Middle frontal gyrus (tissue), 1 donor: ENCODE results near the gene MARCKS.

Experiments
- DNase-seq: peaks from one replicate; pipeline ENCODE4 v3.0.0-alpha.2; 2015; ENCODE audit warnings: low spot score; ENCODE audit errors: extremely low spot score

MARCKS gene, protein sequence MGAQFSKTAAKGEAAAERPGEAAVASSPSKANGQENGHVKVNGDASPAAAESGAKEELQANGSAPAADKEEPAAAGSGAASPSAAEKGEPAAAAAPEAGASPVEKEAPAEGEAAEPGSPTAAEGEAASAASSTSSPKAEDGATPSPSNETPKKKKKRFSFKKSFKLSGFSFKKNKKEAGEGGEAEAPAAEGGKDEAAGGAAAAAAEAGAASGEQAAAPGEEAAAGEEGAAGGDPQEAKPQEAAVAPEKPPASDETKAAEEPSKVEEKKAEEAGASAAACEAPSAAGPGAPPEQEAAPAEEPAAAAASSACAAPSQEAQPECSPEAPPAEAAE

DNA sequence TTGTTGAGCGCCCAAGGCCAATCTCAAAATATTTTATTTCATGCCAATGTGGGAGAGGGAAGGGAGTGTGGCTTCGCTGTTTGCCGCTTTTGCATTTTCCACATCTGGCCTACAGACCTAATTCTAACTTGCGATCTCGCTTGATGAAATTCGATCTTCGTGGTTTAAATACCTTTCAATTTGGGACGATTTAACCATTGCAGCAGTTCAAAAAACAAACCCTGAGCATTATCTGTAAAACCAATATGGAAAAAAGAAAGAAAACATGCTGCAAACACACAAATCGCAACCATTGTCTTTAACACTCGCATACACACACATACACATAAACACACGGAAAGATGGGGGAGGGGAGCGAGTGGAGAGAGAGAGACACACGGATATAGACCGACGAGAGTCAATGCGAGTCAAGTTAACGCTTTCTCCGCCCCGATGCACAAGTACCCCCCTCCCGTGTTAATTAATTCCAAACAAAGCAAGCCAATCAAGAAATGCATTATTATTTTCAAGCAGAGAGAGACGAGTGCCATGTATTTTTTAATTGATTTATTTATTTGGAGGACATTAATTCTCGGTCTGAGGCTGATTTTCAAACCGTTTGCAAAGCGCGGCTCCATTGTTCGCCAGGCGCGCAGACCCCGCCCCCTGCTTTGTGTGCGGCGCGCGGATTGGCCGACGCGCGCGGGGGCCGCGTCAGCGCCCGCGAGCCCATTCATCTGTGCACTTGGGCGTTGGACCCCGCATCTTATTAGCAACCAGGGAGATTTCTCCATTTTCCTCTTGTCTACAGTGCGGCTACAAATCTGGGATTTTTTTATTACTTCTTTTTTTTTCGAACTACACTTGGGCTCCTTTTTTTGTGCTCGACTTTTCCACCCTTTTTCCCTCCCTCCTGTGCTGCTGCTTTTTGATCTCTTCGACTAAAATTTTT is at the start of gene MARCKS:
Gene MARCKS, plus strand, starts transcription at position 721 of the 931 bp plus-strand sequence. CDS start 401 bp downstream, outside the sequence.
- DNase-seq, result peak; percentile 82

GRCh38 chr6:113809826-113810225 is 47.3 kb upstream of the MARCKS start:
- DNase-seq, result no peak

DNA sequence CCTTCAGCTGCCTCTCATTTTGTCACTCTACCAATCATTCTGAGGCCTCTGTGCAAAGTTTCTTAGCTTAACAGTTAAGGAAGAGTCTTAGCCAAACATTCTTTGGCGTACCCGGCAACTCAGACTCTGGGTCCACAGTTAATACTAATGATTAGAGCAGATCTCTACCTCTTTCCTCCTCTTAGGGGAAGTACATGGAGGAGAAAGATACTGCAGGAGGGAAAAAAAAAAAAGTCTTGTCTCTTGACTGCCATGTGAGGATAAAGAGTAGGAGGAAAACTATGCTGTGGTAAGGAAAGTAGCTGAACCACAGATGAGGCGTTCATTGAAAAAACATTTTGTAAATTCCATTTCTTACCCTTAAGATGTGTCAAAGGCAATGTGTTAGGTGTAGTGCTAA is 44.0 kb upstream of the MARCKS start:
- DNase-seq, result no peak

DNA sequence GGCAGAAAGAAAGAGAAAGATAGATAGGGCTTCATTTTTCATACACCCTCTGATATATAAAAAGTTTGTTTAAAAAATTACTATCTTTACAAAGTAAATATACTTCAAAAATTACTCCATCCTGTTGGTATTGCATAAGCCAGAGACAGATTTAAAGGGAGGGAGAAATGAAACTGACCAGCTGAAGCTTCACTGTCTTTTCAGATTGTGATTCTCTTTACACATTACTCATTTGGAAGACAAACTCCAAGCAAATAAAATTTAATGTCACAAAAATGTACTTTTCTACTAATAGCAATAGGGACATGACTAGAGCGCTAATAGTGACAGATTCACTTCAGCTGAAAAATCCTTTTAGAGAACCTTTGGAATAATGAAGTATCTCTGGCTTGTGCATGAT is 38.6 kb upstream of the MARCKS start:
- DNase-seq, result no peak

GRCh38 chr6:113819169-113819830 is 37.8 kb upstream of the MARCKS start:
- no peak for DNase-seq

- DNase-seq, result no peak
Measured at GRCh38 chr6:113820761-113821160, 36.4 kb upstream of the MARCKS start.

- no peak for DNase-seq
Measured at GRCh38 chr6:113821445-113821844, 35.7 kb upstream of the MARCKS start.

DNA sequence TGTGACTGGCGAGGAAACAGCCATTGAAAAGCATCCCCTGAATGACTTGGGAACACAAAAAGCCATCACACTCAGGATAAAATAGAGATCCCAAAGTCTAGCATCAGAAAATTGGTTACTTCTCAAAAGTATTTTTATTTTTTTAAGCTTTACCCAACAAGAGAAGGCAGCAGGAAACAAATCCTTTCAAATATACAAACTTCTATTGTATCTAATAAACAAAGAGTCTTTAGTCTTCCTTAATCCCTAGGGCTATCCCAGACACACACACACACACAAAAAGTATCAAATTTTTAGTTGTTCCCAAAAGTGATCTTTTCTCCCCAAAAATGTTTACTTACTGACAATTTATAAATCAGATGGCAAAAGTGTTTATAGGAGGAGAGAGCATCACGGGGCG is 33.2 kb upstream of the MARCKS start:
- no peak for DNase-seq

GRCh38 chr6:113824411-113824810 is 32.7 kb upstream of the MARCKS start:
- no peak for DNase-seq

DNA sequence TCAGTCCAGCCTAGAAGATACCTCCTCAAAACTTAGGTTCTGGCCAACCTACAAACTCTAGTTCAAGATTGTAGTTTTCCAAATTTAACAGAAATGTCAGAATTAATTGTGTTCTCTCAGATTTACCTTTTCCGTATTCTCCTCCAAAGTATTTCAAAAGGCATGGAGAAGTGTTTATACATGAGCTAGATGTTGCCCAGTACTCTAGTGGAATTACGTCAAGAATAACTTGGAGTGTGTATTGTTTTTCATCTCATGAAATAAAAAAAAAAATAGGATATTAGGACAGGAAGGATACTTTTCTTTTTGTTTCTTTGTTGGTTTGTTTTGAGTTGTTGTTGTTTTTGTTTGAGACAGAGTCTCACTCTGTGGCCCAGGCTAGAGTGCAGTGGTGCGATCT is 32.3 kb upstream of the MARCKS start:
- DNase-seq, result no peak

DNA sequence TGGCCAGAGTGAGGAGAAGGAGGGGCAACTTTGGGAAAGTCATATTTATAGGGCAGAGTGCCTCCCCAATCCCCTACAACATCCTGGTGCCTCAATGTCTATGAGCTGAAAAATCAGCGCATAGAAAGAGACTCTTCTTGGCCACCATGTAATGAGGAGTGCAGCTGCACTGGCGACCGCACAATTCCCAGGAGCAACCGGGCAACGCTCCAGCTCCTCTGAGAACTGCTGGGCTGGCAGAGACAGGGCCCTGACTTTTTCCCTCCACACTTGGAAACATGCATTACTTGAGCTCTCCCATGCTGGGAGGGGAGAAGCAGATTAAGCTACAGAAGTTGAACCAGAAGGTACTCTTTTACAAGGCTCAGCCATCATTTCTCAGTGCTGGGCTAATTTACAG is 31.4 kb upstream of the MARCKS start:
- DNase-seq, result peak; percentile 55

DNA sequence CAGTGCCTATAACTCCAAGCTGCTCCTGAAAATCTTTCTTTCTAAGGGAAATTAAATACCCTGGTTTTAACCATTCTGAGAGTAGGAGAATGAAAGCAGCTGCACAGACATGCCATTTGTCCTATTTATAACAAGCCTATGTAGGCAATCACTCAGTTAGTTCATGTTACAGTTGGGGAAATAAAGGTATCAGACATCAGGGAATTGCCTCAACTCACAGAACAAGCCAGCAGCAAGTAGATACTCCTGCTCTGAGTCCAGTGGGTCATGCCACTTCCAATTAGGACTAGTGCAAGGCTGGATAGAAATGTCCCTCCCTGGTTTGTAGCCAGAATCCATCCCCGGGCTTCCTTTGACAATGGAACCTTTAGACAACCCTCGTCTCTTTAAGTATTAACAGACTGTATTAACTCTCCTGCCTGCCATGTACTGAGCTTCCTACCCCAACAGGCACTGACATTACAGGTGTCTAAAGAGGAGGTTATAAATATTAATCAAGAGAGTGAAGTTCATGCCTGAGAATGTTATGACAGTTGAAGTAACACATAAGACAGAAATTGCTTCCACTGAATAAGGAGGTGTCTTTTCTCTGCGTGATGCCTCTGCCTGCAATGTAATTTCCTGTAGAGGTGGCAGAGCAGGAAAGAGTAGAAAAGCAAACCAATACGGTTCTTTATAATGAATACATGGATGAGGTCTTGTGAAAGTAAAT is 28.0 kb upstream of the MARCKS start:
- no peak for DNase-seq

GRCh38 chr6:113829696-113830045 is 27.5 kb upstream of the MARCKS start:
- DNase-seq, result no peak

GRCh38 chr6:113830140-113830539 is 27.0 kb upstream of the MARCKS start:
- DNase-seq, result no peak

DNA sequence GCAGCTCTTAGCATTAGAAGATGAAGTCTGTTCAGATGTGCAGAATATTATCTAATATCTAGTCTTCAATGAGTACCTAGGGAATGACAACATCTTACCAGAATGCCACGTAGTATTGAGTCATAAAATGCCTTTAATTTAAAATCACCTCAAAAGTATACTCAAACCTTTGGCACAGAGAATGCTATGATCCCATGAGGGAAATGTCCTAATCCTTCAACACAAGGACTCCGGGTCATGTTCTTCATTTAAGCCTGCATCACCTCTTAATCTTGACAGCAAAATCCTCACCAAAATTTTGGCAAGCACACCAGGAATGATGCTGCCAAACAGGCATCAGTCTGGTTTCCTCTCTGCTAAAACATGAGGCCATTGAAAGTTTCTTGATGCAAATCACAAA is 23.6 kb upstream of the MARCKS start:
- DNase-seq, result no peak

DNA sequence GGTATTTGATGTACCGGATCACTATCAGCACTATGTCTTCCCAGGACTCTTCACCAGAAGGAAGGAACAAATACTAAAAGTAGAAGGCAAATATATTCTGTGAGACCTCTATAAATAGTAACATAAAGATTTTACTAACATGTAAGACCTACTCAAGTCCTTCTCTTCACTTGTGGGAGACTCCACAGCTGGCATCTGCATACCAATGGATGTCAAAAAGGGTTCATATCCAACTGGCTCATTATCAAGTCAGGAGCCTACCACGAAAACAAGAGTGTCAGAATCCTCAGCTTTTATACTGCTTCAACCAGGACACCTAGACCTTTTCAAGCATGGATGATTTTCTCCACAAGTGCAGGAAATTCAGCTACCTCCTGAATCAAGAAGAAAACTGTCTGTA is 20.0 kb upstream of the MARCKS start:
- no peak for DNase-seq

DNA sequence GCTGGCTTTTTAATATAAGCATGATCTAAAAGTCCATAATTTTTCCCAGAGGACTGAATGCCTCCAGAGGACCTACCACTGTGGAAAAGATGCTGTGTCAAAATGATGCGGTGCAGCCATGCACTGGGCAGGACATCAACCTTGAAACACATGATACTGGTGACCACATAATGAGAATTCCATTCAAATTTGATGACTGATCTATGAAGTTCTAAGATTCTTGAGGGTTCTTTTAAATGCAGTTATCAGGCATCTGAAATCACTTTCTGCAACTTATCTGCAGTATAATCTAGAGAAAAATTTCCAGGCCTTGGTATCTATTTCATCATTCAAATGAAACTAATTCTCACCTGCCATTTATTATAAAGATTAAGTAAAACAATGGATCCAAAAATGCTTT is 15.0 kb upstream of the MARCKS start:
- DNase-seq, result no peak

DNA sequence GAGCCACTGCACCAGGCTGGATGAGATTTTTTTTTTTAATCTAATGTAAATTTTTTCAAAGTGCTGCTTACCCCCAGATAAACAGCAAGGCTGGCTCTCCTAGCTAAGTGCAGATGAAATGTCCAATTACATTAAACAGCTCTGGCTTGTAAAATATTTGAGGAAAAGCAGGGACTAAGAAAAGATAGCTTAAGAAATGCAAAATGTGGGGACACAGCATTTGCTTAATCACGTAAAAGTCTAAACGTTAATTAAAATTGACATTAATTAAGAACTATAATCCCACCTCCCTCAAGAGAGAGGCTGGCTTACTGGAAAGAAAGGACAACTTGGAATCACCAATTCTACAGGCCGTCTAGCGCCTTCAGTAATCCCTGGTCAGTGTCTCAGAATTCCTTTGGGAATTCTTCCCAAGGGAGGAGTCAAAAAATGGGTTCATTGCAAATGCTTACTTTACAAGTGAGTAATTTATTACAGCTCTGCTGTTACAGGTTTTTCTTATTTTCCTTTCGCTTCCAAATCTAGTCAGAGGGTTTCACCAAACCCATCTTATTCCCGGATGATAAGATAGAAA is 13.6 kb upstream of the MARCKS start:
- no peak for DNase-seq

GRCh38 chr6:113846577-113846976 is 10.6 kb upstream of the MARCKS start:
- DNase-seq, result no peak

GRCh38 chr6:113847447-113847846 is 9.7 kb upstream of the MARCKS start:
- no peak for DNase-seq

DNA sequence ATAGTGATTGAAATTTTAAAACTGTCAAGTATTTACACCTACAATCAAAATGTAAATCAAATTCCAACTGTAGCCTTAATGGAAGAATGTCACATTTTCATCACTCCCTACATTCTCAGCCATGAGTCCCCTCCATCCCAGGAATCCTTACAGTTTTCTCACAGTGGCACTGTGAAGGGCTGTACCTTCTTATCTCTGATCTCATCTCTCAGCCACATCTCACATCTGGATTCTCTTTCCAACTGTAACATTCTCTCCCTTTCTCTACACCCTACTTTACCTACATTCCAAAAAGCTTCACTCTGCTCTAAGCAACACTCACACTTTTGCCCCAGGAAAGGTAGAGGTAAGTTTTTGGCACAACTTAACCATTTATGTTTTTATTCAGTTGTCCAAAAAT is 8.9 kb upstream of the MARCKS start:
- DNase-seq, result no peak
